Astrocyte (in vitro differentiated cells and primary cell): ENCODE measurements around the gene FBXL7. TPM values are rescaled to one million over a fixed set of nuclear protein-coding genes. Genes with fewer than 3 reads are reported as not detected.

Experiments used
- DNase-seq: peaks from one replicate; pipeline ENCODE4 v3.0.0-alpha.2; 2010; ENCODE audit warnings: low read depth
- FAIRE-seq: peaks from 2 replicates; lab custom pipeline; 2011; peaks lifted over from hg19 to GRCh38; lab: Jason Lieb, UNC
- H2AFZ ChIP-seq: 2 replicates; pipeline ENCODE4 v1.6.0; 2012; ENCODE audit warnings: low read depth, low read length, inconsistent platforms
- H3K27ac ChIP-seq: 2 replicates; pipeline ENCODE4 v1.5.1; 2011; ENCODE audit warnings: low read depth, low read length, inconsistent platforms
- H3K27me3 ChIP-seq: 2 replicates; pipeline ENCODE4 v1.6.0; 2011; ENCODE audit warnings: low read length, inconsistent platforms; ENCODE audit not compliant: insufficient read depth
- H3K36me3 ChIP-seq: 2 replicates; pipeline ENCODE4 v1.5.1; 2011; ENCODE audit warnings: low read length, inconsistent platforms; ENCODE audit not compliant: insufficient read depth
- H3K4me1 ChIP-seq: 2 replicates; pipeline ENCODE4 v1.5.1; 2011; ENCODE audit warnings: low read length, inconsistent platforms; ENCODE audit not compliant: insufficient read depth
- H3K4me2 ChIP-seq: 2 replicates; pipeline ENCODE4 v1.6.0; 2012; ENCODE audit warnings: low read length, inconsistent platforms
- H3K4me3 ChIP-seq: 2 replicates; pipeline ENCODE4 v1.5.1; 2011; ENCODE audit warnings: low read depth, mild to moderate bottlenecking, low read length, inconsistent platforms; ENCODE audit not compliant: insufficient read depth
- H3K79me2 ChIP-seq: 2 replicates; pipeline ENCODE4 v1.6.0; 2012; ENCODE audit warnings: mild to moderate bottlenecking, low read length, inconsistent platforms; ENCODE audit not compliant: insufficient read depth
- H3K9ac ChIP-seq: 2 replicates; pipeline ENCODE4 v1.6.0; 2012; ENCODE audit warnings: mild to moderate bottlenecking, low read length, inconsistent platforms
- H3K9me3 ChIP-seq: 2 replicates; pipeline ENCODE4 v1.5.1; 2012; ENCODE audit warnings: low read depth, mild to moderate bottlenecking, low read length, inconsistent platforms; ENCODE audit not compliant: insufficient read depth
- H4K20me1 ChIP-seq: 2 replicates; pipeline ENCODE4 v1.6.0; 2012; ENCODE audit warnings: low read length, inconsistent platforms; ENCODE audit not compliant: insufficient read depth
- H3K27ac Mint-ChIP-seq: one replicate; pipeline ENCODE4 v1.8.0; 2021; ENCODE audit warnings: mild to moderate bottlenecking, mixed read lengths; ENCODE audit not compliant: unreplicated experiment
- H3K27me3 Mint-ChIP-seq: one replicate; pipeline ENCODE4 v1.8.0; 2021; ENCODE audit warnings: low read depth, mixed read lengths; ENCODE audit not compliant: unreplicated experiment
- H3K36me3 Mint-ChIP-seq: one replicate; pipeline ENCODE4 v1.8.0; 2021; ENCODE audit warnings: low read depth, mixed read lengths; ENCODE audit not compliant: unreplicated experiment
- H3K4me1 Mint-ChIP-seq: one replicate; pipeline ENCODE4 v1.8.0; 2021; ENCODE audit warnings: low read depth, mixed read lengths; ENCODE audit not compliant: unreplicated experiment
- H3K4me3 Mint-ChIP-seq: one replicate; pipeline ENCODE4 v1.8.0; 2021; ENCODE audit warnings: mild to moderate bottlenecking, moderate library complexity, mixed read lengths; ENCODE audit not compliant: unreplicated experiment
- H3K9me3 Mint-ChIP-seq: one replicate; pipeline ENCODE4 v1.8.0; 2021; ENCODE audit warnings: mild to moderate bottlenecking, mixed read lengths; ENCODE audit not compliant: unreplicated experiment
- EZH2 ChIP-seq: IDR thresholded peaks from 2 replicates; pipeline ENCODE4 v1.6.1; 2012; ENCODE audit warnings: mild to moderate bottlenecking, low read length, inconsistent platforms; ENCODE audit not compliant: insufficient read depth
- total RNA-seq: library from RNA; stranded (reverse); gene quantifications from 2 replicates; pipeline ENCODE4 v1.2.1, GENCODE V29; 2021
- TF ChIP-seq, protein P1 (sequence below): IDR thresholded peaks from 2 replicates; pipeline ENCODE4 v1.5.1; 2011; ENCODE audit warnings: low read depth, mild to moderate bottlenecking, inconsistent platforms, low read length, moderate library complexity; ENCODE audit not compliant: insufficient read depth

Gene FBXL7
- total RNA-seq, 1 donor from 2014 or later, result 21.0 TPM

DNA sequence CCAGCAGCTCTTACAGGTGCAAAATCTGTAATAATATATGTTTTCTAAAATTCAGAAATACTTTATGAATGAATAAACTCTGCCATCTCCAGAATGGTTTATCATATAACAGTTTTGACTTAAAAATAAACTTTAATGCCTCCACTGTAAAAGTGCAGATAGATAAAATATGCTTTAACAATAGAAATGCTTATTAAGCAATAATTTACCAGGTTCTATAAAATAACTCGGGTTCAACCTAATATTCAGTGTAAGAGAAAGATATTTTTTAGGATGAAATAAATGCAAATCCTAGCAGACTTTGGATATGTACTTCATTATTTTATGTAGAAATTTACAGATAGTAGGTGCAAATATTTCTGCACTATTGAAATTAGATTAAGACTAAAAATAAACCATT, 74.1 kb downstream of the FBXL7 start:
- Histone ChIP-seq H3K36me3 (no peaks in the 10 kb centered on the region), H3K4me2 (no peak overlapping the region), H3K27ac (no peak overlapping the region), H3K4me3 (no peak overlapping the region), H2AFZ (no peak overlapping the region), H3K9me3 (no peaks in the 10 kb centered on the region), H3K79me2 (peaks cover 29% of the 10 kb centered on the region), H3K27me3 (no peaks in the 10 kb centered on the region), H3K9ac (no peak overlapping the region), H4K20me1 (peaks cover 47% of the 10 kb centered on the region), H3K4me1 (no peaks in the 10 kb centered on the region)
- Mint-ChIP-seq H3K27ac (no peak overlapping the region), H3K4me1 (peaks cover 23% of the 10 kb centered on the region), H3K36me3 (peaks cover 1% of the 10 kb centered on the region), H3K4me3 (no peak overlapping the region), H3K9me3 (no peaks in the 10 kb centered on the region), H3K27me3 (no peaks in the 10 kb centered on the region)
- FAIRE-seq (no peak), DNase-seq (no peak)
- TF ChIP-seq, protein P1, sequence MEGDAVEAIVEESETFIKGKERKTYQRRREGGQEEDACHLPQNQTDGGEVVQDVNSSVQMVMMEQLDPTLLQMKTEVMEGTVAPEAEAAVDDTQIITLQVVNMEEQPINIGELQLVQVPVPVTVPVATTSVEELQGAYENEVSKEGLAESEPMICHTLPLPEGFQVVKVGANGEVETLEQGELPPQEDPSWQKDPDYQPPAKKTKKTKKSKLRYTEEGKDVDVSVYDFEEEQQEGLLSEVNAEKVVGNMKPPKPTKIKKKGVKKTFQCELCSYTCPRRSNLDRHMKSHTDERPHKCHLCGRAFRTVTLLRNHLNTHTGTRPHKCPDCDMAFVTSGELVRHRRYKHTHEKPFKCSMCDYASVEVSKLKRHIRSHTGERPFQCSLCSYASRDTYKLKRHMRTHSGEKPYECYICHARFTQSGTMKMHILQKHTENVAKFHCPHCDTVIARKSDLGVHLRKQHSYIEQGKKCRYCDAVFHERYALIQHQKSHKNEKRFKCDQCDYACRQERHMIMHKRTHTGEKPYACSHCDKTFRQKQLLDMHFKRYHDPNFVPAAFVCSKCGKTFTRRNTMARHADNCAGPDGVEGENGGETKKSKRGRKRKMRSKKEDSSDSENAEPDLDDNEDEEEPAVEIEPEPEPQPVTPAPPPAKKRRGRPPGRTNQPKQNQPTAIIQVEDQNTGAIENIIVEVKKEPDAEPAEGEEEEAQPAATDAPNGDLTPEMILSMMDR, result no peak
- TF ChIP-seq EZH2, result no peak

DNA sequence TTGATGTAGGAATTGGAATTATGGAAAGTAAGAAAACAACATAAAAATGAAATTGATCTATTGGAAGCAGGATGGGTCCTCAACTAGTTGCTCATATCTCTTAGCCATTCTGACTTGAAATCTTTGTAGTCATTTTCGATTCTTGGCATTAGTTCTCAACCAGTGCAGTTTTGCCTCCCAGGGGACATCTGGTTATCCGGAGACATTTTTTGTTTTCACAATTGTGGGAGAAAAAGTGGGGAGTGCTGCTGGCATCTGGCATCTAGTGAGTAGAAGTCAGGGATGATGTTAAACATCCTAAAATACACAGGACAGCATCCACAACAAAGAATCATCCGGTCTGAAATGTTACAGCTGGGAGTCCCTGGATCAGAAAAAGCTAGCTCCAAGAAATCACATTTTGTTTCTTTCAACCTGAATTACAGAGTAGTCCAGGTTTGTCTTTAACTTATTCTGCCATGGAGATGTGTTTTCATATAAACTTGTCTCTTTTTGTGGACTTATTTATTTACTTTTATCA, 74.9 kb downstream of the FBXL7 start:
- H3K36me3 ChIP-seq, result no peaks in the 10 kb centered on the region
- no peaks in the 10 kb centered on the region for H3K9me3 ChIP-seq
- no peak for FAIRE-seq
- TF ChIP-seq EZH2, result no peak
- TF ChIP-seq, protein P1, result no peak
- H3K9ac ChIP-seq, result no peak overlapping the region
- H3K79me2 ChIP-seq, result peaks cover 29% of the 10 kb centered on the region
- no peak overlapping the region for H3K4me2 ChIP-seq
- no peaks in the 10 kb centered on the region for H3K4me1 ChIP-seq
- no peak overlapping the region for H3K27ac Mint-ChIP-seq
- H3K9me3 Mint-ChIP-seq, result no peaks in the 10 kb centered on the region
- peaks cover 6% of the 10 kb centered on the region for H3K36me3 Mint-ChIP-seq
- H3K27me3 Mint-ChIP-seq, result no peaks in the 10 kb centered on the region
- H4K20me1 ChIP-seq, result peaks cover 54% of the 10 kb centered on the region
- no peak overlapping the region for H3K27ac ChIP-seq
- no peaks in the 10 kb centered on the region for H3K27me3 ChIP-seq
- H2AFZ ChIP-seq, result no peak overlapping the region
- no peak overlapping the region for H3K4me3 ChIP-seq
- H3K4me1 Mint-ChIP-seq, result peaks cover 28% of the 10 kb centered on the region
- H3K4me3 Mint-ChIP-seq, result no peak overlapping the region
- DNase-seq, result no peak

DNA sequence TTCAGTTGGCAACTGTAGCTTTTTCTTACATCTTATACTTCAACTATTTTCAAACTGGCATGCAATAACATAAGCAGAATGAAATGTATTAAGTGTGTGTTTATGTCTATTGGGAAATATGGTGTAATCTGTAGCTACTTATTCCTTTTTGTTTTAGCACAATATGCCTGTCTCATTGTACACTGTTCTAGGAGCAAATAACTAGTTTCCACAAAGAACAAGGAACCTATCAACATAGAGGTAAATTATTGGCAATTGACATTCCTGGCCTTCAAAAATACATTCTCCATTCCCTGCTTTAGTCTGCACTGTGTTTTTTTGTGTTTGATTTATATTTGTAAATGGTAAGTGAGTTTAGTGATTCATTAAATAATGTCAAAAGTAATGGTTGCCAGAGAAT, 75.7 kb downstream of the FBXL7 start:
- H3K27ac ChIP-seq, result no peak overlapping the region
- FAIRE-seq, result no peak
- peaks cover 29% of the 10 kb centered on the region for H3K79me2 ChIP-seq
- Mint-ChIP-seq H3K36me3 (peaks cover 8% of the 10 kb centered on the region), H3K4me1 (peaks cover 29% of the 10 kb centered on the region), H3K4me3 (no peak overlapping the region), H3K9me3 (no peaks in the 10 kb centered on the region), H3K27ac (no peak overlapping the region), H3K27me3 (no peaks in the 10 kb centered on the region)
- no peak overlapping the region for H3K4me3 ChIP-seq
- H3K36me3 ChIP-seq, result no peaks in the 10 kb centered on the region
- TF ChIP-seq, protein P1, result no peak
- no peak for TF ChIP-seq EZH2
- H4K20me1 ChIP-seq, result peaks cover 55% of the 10 kb centered on the region
- H2AFZ ChIP-seq, result no peak overlapping the region
- no peak overlapping the region for H3K4me2 ChIP-seq
- no peaks in the 10 kb centered on the region for H3K9me3 ChIP-seq
- H3K27me3 ChIP-seq, result no peaks in the 10 kb centered on the region
- no peak for DNase-seq
- no peak overlapping the region for H3K9ac ChIP-seq
- H3K4me1 ChIP-seq, result no peaks in the 10 kb centered on the region
